Measurements from ENCODE around the gene SEPTIN11.

DNA sequence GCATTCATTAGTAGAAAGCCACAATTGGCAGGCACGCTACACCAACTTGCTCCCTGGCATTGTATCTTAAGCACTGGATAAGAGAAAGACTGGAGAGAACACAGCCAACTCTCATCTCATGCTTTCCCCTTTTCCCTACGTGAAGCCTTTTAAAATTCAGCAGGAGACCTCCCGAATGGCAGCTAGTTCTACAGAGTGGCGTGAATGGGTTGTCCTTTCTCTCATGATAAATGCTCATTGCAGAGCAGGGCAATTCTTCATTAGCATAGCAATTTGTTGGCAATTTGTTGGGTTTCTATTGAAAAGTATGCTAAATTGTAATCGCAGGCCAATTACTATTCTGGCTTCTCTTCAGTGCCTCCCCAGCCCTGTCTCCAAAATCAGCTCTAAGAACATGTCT lies 48.0 kb downstream of the SEPTIN11 start:
- TF ChIP-seq TAF1 (conservative IDR thresholded peaks at IDR 0.05) (no peak), RAD21 (IDR thresholded peaks at IDR 0.05) (no peak), EGR1 (IDR thresholded peaks at IDR 0.05; ENCODE audit: low read depth in 2 of 2) (no peak), GABPA (IDR thresholded peaks at IDR 0.05 in 1 of 2, conservative IDR thresholded peaks at IDR 0.05 in 1 of 2) (no peak), HNF4G (IDR thresholded peaks at IDR 0.05) (no peak), RXRA (IDR thresholded peaks at IDR 0.05) (no peak), YY1 (IDR thresholded peaks at IDR 0.05) (no peak)
- TF ChIP-seq, protein P1, sequence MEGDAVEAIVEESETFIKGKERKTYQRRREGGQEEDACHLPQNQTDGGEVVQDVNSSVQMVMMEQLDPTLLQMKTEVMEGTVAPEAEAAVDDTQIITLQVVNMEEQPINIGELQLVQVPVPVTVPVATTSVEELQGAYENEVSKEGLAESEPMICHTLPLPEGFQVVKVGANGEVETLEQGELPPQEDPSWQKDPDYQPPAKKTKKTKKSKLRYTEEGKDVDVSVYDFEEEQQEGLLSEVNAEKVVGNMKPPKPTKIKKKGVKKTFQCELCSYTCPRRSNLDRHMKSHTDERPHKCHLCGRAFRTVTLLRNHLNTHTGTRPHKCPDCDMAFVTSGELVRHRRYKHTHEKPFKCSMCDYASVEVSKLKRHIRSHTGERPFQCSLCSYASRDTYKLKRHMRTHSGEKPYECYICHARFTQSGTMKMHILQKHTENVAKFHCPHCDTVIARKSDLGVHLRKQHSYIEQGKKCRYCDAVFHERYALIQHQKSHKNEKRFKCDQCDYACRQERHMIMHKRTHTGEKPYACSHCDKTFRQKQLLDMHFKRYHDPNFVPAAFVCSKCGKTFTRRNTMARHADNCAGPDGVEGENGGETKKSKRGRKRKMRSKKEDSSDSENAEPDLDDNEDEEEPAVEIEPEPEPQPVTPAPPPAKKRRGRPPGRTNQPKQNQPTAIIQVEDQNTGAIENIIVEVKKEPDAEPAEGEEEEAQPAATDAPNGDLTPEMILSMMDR (IDR thresholded peaks at IDR 0.05; ENCODE audit: low read depth, low read length, missing input control), result no peak
- TF ChIP-seq, protein P2, sequence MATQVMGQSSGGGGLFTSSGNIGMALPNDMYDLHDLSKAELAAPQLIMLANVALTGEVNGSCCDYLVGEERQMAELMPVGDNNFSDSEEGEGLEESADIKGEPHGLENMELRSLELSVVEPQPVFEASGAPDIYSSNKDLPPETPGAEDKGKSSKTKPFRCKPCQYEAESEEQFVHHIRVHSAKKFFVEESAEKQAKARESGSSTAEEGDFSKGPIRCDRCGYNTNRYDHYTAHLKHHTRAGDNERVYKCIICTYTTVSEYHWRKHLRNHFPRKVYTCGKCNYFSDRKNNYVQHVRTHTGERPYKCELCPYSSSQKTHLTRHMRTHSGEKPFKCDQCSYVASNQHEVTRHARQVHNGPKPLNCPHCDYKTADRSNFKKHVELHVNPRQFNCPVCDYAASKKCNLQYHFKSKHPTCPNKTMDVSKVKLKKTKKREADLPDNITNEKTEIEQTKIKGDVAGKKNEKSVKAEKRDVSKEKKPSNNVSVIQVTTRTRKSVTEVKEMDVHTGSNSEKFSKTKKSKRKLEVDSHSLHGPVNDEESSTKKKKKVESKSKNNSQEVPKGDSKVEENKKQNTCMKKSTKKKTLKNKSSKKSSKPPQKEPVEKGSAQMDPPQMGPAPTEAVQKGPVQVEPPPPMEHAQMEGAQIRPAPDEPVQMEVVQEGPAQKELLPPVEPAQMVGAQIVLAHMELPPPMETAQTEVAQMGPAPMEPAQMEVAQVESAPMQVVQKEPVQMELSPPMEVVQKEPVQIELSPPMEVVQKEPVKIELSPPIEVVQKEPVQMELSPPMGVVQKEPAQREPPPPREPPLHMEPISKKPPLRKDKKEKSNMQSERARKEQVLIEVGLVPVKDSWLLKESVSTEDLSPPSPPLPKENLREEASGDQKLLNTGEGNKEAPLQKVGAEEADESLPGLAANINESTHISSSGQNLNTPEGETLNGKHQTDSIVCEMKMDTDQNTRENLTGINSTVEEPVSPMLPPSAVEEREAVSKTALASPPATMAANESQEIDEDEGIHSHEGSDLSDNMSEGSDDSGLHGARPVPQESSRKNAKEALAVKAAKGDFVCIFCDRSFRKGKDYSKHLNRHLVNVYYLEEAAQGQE (IDR thresholded peaks at IDR 0.05), result no peak
- TF ChIP-seq, protein P3, sequence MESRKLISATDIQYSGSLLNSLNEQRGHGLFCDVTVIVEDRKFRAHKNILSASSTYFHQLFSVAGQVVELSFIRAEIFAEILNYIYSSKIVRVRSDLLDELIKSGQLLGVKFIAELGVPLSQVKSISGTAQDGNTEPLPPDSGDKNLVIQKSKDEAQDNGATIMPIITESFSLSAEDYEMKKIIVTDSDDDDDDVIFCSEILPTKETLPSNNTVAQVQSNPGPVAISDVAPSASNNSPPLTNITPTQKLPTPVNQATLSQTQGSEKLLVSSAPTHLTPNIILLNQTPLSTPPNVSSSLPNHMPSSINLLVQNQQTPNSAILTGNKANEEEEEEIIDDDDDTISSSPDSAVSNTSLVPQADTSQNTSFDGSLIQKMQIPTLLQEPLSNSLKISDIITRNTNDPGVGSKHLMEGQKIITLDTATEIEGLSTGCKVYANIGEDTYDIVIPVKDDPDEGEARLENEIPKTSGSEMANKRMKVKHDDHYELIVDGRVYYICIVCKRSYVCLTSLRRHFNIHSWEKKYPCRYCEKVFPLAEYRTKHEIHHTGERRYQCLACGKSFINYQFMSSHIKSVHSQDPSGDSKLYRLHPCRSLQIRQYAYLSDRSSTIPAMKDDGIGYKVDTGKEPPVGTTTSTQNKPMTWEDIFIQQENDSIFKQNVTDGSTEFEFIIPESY (IDR thresholded peaks at IDR 0.05), result no peak

All from liver (tissue), 3 donors.